Fibroblast of upper back skin (primary cell): Measurements from ENCODE around the gene PHACTR1.
"Not testable (repeated sequence)": the region's sequence is repeated elsewhere in the genome, so short reads cannot be mapped to it uniquely, and the experiment has no call there.

Experiments
- DNase-seq: peaks from one replicate; pipeline ENCODE4 v3.0.0-alpha.2; 2013

Gene PHACTR1

DNA sequence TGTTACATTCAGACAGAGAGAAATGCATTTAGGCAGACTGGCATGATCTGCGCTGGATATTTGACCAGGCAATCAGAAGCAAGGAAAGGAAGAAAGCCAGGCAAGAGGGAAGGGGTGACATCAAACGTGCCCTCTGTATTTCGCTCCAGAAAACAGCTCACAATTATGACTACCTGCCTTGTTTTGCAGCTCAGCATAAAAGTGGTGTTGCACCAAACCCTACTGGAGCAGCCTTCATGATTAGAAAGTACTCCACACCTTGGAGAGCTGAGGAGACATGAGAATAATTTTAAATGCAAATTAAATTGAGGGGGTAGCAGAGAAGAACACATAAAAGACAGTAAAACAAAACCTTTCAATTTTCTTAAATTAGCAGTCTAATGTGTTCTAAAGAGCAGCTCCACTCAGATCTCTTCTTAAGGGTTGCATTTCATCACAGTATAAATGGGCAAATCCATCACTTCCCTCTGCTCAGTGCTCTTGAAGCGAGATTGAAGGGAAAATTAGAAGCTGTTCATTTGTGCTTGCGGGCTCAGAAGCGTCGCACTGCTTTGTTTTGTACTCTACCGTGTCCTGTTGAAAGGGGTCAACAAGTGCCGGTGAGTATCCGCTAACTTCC lies at the start of gene PHACTR1:
PHACTR1 (plus strand) TSS at position 470 of the 619 bp plus-strand sequence.
- DNase-seq: no peak

DNA sequence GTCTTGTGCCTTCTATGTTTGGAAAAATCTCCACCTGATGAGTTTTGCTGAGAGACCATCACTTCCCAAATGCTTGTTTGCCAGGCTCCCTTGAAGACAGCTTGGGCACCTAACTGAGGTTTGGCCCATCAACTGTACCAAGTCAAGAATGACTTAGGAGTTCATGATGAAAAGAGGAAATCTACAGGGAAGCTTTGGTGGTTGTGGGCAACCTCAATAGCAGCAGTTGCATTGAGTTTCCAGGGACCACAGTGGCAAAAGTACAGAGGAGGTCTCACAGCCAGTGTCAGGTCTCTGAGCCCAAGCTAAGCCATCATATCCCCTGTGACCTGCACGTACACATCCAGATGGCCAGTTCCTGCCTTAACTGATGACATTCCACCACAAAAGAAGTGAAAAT lies 49.7 kb upstream of the PHACTR1 start:
- DNase-seq: no peak

DNA sequence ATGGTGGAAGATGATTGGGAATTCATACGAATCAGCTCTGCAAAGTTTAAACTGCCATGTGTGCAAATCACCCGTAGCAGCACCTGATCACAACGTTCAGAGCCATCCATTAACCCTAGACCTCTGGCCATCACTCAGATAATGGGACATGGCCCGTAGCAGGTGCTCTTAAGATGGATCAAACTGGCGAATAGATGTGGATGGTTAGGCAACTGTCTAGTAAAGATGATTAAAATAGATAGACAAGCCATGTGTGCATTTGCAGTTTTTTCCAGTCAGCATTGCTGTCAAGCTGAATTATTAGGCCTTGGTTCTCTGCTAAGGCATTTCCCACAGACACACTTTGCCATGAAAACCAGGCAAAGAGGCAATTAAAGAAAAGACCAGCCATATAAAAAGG lies 40.6 kb upstream of the PHACTR1 start:
- DNase-seq: no peak

DNA sequence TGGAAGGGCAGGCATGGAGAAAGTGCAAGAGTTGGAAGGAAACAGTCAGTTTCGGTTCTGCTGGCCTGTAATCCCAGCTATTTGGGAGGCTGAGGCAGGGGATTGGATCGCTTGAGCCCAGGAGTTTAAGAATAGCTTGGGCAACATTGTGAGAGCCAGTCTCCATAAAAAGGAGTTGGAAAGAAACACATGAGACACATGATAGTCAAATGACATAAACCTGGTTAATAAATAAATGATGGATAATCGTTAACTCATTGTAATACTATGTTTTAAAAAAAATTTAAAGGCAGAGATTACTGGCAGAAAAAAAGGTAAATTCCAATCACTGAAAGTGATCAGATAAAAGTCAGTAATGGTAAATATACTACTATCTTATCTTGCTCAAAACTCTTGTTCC lies 37.2 kb upstream of the PHACTR1 start:
- DNase-seq: no peak

DNA sequence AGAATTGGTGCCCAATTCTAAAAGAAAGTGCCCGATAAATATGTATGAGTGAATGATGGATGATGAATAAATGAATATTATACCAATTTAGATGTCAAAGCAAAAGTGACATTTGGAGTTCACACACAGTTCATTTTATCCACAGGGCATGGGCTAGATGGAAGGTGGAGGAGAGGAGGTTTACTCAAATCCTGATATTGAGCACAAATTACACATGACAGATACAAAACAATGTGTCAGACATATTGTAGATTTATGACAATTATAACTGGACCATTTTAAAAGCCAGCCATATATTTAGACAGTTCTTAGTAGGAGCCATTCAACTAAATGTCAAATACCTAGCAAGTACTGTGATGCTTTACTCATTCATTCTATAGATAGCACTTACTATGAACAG lies 23.4 kb upstream of the PHACTR1 start:
- DNase-seq: no peak

DNA sequence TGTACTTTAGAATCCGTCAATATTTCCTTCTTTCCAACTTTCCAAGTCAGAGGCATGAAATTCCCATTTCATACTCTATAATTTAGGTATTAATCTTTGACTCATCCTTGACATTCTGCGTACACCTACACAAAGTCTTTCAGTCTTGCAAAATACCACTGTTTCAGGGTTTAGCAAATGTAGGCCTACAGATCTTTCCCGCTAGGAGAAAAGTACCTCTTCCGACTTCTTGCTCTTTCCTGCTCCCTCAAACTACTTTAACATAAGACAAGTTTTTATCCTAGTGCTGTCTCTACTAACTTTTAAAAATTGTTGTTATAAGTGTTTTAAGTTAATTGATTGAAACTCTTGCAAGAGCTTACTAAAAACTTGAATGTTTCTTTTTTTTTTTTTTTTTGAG lies 18.3 kb upstream of the PHACTR1 start:
- no peak for DNase-seq

DNA sequence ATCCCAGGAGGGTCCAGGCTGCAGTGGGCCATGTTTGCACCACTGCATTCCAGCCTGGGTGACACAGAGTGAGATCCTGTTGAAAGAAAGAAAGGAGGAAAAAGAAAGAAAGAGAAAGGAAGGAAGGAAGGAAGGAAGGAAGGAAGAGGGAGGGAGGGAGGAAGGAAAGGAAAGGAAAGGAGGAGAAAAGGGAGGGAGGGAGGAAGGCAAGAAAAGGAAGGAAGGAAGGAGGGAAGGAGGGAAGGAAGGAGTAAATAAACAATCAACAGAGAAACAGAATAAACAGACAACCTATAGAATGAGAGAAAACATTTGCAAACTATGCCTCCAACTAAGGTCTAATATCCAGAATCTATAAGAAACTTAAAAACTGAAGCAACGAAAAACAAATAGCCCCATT lies 11.6 kb upstream of the PHACTR1 start:
- DNase-seq: no peak

DNA sequence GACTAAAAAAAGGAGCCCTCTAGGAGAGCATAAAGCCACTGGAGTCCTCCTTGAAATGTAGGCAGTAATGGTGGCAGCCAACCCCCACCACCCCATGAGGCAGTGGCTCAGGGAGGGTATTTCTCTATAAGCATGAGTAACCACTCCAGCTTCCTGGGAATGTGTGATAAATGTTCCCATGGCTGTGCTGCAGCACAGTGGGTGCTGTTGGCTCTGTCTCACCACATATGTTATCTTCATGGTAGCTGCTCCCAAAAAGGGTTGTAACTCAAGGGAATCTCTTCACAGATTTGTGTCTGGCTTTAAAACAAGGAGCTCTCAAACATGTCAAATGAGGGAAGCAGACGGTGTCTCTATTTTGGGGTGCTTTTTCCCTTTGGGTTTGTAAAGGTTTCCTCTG lies 7.5 kb upstream of the PHACTR1 start:
- peak; percentile 84 for DNase-seq

DNA sequence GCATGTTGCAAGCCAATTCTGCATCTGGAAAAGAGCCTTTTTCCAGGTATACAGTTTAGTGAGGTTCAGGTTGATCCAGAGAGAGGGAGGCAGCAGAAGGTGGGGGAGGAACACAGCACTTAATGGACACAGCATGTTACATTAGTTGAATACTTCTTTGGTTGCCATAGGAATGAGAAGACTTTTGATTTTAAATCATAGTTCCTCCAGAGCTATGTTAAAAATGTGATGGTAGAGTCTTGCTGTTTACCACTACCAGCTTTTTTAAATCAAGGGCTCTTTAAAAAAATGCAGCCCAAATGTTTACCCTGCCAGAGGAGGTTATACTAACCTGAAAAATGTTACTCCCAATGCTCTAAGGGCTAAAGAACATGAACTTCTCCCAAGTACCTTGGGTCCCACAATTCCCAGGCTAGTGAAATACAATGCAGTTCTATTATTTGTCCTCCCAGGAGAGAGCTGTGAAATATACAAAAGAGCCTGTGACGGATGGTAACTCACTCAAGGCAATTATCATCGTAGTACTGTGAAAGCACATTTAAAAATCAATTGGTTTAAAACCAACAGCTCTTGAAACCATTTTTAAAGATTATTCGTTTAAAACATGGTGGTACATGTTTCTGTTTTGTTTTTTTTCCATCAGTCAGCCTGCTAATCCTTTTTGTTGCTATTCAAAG lies 6.9 kb upstream of the PHACTR1 start:
- peak; percentile 72 for DNase-seq

DNA sequence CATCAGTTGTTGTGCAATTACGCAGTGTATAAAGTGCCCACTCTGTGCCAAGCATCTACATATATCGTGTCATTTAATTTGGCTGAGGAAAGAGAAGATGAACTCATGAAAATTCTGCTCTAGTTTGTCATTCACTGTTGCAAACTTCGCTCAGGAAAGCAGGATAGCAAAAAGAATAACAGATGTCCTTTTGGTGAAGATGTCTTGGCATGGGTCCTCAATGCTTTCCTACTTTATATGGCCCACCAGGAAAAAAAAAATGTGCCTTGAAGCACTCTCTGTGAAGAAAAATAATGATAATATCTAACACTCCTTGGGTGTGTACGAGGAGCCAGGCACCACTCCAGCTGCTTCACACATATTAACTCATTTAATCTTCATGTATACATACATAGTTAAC lies 5.6 kb upstream of the PHACTR1 start:
- no peak for DNase-seq

DNA sequence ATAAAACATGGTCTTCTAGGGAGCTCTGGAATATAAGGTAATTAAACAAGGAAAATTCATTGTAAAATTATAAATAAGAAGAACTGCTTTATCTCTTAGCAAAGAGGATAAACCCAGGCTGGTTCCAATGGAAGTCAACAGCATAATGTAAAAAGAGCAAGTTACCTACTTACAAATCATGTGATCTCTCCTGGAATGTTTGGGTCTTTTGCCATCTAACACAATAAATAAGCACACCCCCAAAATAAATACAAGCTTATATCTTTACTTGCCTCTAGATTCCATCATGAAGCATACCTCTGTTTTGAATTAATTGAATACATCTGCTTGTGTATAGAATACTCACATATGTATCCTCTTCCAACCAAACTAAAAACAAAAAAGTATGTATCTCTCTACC lies 2.5 kb upstream of the PHACTR1 start:
- no peak for DNase-seq

DNA sequence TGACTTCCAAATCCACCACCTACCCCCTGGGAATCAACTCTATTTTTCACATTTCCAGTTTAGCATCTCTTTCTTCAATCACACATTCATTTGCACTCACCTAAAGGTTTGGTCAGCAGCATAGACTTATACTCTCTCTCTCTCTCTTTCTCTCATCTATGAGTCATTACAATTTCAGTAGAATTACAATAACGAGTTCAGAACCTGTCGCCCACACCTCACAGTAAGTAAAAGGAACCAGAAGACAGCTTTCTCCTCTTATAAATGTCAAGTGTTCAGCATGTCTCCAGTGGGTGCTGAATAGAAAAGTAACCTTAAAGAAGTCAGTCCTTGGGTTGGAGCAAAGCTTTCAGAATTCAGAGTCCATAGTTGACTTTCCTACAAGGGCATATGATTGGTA lies 1.1 kb upstream of the PHACTR1 start:
- DNase-seq: no peak

DNA sequence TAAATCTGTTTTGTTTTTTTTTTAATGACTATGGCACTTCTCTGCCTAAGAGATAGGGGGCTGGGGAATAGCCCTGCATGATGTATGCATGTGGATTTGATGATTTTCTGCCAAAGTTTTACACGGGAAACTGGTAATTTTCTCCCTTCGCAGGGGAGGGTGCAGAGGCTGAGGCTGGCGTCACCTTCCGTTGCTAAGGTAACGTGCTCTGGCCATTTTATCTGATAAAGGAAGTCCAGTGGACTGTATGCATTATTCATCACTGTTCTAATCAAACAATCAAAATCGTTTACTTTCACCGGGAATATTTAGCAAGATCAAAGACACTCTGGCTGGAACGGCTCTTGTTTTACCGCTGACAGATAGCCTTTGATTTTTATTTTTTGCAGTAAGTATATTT lies 789 bp downstream of the PHACTR1 start:
- DNase-seq: no peak

DNA sequence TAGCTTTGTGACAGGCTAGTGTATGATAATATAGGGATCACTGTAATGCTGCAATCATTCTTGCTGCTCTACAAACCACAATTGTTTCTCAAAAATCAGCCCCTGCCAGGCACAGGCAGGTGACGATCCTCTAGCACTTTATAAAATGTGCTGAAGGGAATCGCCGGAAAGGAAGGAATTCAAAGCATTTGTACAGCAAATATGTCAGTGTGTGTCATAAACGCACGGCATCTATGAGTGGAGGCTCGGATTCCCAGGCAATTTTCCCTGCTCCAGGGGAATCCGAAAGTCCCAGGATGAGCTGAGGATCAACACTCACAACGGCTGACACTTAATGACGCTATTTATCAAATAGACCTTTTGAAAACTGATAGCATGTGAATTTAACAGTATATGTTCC lies 1.4 kb downstream of the PHACTR1 start:
- peak; percentile 80 for DNase-seq

DNA sequence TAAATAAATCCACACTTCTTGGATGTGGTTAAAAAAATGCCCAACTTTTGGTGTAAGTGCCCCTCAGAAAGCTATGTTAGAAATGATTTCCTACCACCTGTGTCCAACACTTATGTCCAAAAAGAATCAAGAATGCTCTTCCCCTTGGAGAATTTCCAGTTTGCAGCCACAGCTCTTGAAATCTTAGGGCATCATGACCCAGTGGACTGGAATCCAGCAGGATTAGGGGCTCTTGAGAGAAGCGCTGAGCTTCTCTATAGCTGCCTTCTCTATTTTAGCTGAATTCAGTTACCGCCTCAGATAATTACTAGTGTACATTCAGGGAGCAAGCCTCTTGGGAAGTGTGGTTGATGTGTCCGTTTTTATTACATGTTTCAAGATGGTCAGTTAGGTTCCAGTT lies 2.5 kb downstream of the PHACTR1 start:
- DNase-seq: peak; percentile 16

DNA sequence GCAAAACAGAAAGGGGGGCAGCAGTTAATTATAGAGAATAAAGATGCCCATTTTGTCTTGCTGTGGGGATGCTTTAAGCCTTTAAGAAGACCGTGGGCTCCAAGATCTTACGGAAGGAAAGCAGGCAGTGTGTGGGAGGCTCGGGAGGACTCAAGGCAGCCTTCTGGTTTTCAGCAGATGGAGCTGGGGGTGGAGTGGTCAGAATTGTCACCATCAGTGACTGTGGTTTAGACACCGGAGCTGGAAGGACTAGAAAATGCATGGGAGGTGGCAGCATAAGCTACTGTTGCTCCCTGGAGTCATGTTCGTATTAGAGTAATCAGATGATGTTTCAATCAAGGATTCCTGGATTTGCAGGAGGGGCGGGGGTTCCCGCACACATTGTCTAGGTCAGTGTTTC lies 3.7 kb downstream of the PHACTR1 start:
- DNase-seq: no peak

DNA sequence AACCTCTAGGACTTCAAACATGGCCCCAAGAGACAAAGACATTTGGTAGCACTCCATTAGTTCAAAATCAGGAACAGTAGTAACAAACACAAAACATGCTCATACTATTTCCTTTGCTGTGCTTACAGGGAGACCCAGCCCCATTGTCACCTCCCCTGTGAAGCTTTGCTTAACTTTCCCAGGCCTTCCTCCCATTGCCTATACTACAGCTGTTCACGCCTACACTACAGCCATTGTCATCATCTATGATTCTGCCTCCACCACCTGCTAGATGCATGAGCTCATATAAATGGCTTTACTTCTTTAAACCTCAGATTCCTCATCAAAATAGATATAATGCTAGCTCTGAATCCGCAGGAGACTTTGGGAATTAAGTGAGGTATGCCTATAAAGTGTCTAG lies 8.7 kb downstream of the PHACTR1 start:
- no peak for DNase-seq

DNA sequence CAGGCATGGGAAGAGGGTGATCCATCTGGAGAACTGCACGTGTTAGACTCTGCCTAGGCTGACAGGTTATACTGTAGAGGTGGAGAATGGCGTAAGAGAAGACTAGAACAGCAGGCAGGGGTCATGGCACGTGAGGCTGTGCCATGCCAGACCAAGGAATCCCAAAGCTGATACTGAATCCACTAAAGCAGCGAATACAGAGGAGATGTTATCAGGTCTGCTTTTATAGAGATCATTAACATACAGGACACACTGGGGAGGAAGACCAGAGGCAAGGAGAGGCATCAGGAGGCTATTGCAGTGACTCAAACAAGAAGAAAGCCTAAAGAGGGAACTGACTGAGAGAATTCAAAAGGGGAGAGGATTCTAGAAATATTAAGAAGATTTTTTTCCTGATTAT lies 12.9 kb downstream of the PHACTR1 start:
- no peak for DNase-seq

DNA sequence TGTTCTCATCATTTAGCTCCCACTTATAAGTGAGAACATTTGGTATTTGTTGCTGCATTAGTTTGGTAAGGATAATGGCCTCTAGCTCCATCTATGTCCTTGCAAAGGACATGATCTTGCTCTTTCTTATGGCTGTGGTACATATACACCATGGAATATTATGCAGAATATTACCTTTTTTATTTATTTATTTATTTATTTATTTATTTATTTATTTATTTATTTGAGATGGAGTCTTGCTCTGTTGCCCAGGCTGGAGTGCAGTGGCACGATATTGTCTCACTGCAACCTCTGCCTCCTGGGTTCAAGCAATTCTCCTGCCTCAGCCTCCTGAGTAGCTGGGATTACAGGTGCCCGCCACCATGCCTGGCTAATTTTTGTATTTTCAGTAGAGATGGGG lies 14.2 kb downstream of the PHACTR1 start:
- not testable (repeated sequence) for DNase-seq

DNA sequence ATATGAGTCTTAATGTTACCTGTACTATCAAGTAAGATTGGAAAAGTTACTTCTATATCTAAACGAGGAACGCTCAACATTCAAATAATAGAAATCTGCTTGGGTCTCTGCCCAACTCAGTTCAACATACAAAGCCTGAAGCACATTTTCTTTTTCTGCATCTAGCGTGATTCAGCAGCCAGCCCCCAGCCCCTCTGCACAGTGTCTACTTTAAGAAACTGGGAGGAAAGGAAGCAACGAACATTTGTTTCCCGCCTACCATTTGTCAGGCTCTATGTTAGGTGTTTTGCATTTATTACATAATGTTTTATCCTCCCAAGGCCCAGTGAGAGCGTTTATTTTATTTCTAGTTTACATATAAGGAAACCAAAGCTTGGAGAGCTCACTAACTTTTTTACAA lies 17.3 kb downstream of the PHACTR1 start:
- DNase-seq: no peak

DNA sequence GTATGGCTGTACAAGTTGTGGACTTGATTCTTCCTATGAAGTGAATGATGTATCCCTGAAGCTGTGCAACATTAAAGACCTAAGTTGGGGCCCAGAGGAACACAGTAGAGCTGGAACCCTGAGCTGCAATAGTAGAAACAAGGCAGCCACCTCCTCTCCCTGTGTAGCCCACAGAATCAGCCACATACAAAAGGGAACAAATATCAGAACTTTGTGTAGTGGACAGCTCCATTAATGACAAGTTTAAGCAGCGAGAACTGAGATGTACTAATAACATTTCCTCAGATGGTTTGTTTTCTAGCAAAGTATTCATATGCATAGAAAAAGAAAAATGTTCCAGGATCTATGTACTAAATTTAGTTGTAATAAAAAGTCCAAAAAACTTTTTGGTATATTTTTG lies 19.2 kb downstream of the PHACTR1 start:
- DNase-seq: peak; percentile 6

DNA sequence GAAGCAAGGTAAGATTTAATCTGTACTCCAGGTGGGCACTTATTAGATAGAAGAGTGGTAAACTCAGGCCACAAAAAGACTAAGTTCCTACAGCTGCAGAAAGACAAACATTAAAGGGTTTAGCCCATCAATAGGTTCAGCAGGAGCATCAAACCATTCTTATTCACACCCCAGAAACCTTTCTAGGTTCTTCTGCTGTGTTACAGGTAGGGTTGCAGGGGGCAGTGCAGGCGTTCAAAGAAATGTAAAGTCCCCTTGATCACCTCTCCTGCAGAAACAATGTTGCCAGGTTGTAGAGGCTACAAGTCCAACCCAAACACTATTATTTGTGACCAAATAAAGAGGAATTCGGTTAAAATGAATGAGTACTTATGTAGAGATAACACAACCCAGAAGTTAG lies 31.8 kb downstream of the PHACTR1 start:
- DNase-seq: no peak

DNA sequence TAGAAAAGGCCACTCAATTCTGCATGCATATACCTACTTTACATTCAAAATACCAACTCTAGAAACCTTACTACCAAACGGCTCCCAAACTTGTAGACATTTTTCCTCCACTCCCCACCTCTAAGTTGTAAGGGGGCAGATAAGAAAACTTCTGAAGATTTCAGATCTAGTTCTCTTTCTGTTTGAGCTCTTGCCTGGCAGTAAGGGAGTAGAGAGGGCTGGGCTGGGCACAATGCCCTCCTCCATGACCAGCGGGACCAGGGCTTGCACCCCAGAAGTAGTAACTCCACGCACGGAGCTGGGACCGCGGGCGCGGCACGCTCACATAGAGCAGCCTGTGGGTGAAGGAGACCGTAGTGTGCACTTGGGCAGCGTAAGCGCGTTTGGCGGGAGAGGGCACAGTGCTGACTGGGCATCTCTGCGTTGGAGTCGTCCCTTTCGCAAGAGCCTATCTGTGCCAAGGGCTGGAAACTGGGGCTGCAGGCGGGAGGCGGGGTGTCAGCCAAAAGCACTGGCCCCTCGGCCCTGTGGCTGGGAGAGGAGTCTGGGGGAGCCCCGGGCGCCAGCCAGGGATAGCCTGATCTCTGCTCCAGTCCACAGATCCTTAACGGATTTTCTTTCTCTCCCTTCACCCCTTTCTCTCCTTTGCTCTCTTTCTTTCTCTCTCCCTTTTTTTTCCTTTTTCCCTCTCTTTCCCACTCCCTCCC lies 32.4 kb downstream of the PHACTR1 start:
- no peak for DNase-seq
